SKM-1 (cell line): ENCODE results near the gene HPSE2.
"Not testable (repeated sequence)": the region's sequence is repeated elsewhere in the genome, so short reads cannot be mapped to it uniquely, and the experiment has no call there.

Experiments used
- DNase-seq: peaks from one replicate; lab custom pipeline; 2025; ENCODE audit not compliant: unreplicated experiment; lab: John Stamatoyannopoulos, UW

HPSE2 gene

GRCh38 chr10:99170116-99170675 is 65.5 kb downstream of the HPSE2 start:
- no peak for DNase-seq

- no peak for DNase-seq
Measured at GRCh38 chr10:99161165-99161564, 74.5 kb downstream of the HPSE2 start.

GRCh38 chr10:99143651-99144050 is 92.0 kb downstream of the HPSE2 start:
- DNase-seq, result no peak

GRCh38 chr10:99143011-99143410 is 92.6 kb downstream of the HPSE2 start:
- no peak for DNase-seq

- not testable (repeated sequence) for DNase-seq
Measured at GRCh38 chr10:99132897-99133296, 102.8 kb downstream of the HPSE2 start.

GRCh38 chr10:99125879-99126278 is 109.8 kb downstream of the HPSE2 start:
- DNase-seq, result no peak

- DNase-seq, result no peak
Measured at GRCh38 chr10:99124376-99124775, 111.3 kb downstream of the HPSE2 start.

- no peak for DNase-seq
Measured at GRCh38 chr10:99123851-99124250, 111.8 kb downstream of the HPSE2 start.

- DNase-seq, result no peak
Measured at GRCh38 chr10:99123336-99123735, 112.3 kb downstream of the HPSE2 start.

- DNase-seq, result no peak
Measured at GRCh38 chr10:99119258-99119748, 116.3 kb downstream of the HPSE2 start.

- no peak for DNase-seq
Measured at GRCh38 chr10:99115703-99116102, 119.9 kb downstream of the HPSE2 start.

GRCh38 chr10:99085358-99085757 is 150.3 kb downstream of the HPSE2 start:
- DNase-seq, result no peak

GRCh38 chr10:99084161-99084560 is 151.5 kb downstream of the HPSE2 start:
- DNase-seq, result no peak

- no peak for DNase-seq
Measured at GRCh38 chr10:99080275-99080945, 155.2 kb downstream of the HPSE2 start.

GRCh38 chr10:99062591-99062990 is 173.1 kb downstream of the HPSE2 start:
- no peak for DNase-seq

GRCh38 chr10:99058762-99059161 is 176.9 kb downstream of the HPSE2 start:
- no peak for DNase-seq

- DNase-seq, result no peak
Measured at GRCh38 chr10:99057936-99058690, 177.5 kb downstream of the HPSE2 start.

- DNase-seq, result no peak
Measured at GRCh38 chr10:99045671-99046070, 190.0 kb downstream of the HPSE2 start.

- no peak for DNase-seq
Measured at GRCh38 chr10:99042051-99042771, 193.4 kb downstream of the HPSE2 start.

- DNase-seq, result no peak
Measured at GRCh38 chr10:99041468-99041867, 194.2 kb downstream of the HPSE2 start.

GRCh38 chr10:99013885-99014284 is 221.8 kb downstream of the HPSE2 start:
- DNase-seq, result no peak
